CD4-positive, alpha-beta T cell treated with Interleukin-10 for 1 hour (primary cell): ENCODE results near the gene ARL16.

Experiments used
- DNase-seq: peaks from one replicate; pipeline ENCODE4 v3.0.0-alpha.2; 2020

ARL16 gene

GRCh38 chr17:81638683-81639082, 44.9 kb downstream of the ARL16 start:
- DNase-seq = no peak

GRCh38 chr17:81636505-81637288, 46.9 kb downstream of the ARL16 start, which contains the start of the genes NPLOC4 and TSPAN10:
TSS of gene NPLOC4 (minus strand) at chr17:81637112. CDS start at chr17:81636930, 182 bp downstream.
TSS of gene TSPAN10 (plus strand) at chr17:81637196. CDS start at chr17:81642413, 5,217 bp downstream.
- peak; percentile 88 for DNase-seq

- no peak for DNase-seq
Observed at GRCh38 chr17:81635973-81636504, 47.6 kb downstream of the ARL16 start.

- DNase-seq = no peak
Observed at GRCh38 chr17:81635431-81635830, 48.2 kb downstream of the ARL16 start.

- no peak for DNase-seq
Observed at GRCh38 chr17:81631482-81631881, 52.1 kb downstream of the ARL16 start.
